Memory B cell (primary cell): ENCODE data around the gene NCAN.

Source experiments
- ATAC-seq: fragments of 150-1000 bp; cut with Tn5 transposase; 2 replicates; pipeline ENCODE4 v1.10.0; 2021; ENCODE audit warnings: low read depth, mild to moderate bottlenecking, moderate library complexity
- DNase-seq, 2 donors: peaks; one replicate each; pipeline ENCODE4 v3.0.0; 2022; ENCODE audit warnings: low spot score in 2 of 2
- H3K27ac Mint-ChIP-seq: one replicate; pipeline ENCODE4 v1.8.0; 2022; ENCODE audit warnings: mild to moderate bottlenecking, moderate library complexity, mixed read lengths
- H3K27me3 Mint-ChIP-seq: one replicate; pipeline ENCODE4 v1.8.0; 2022; ENCODE audit warnings: mixed read lengths
- H3K36me3 Mint-ChIP-seq: one replicate; pipeline ENCODE4 v1.8.0; 2022; ENCODE audit warnings: mild to moderate bottlenecking, mixed read lengths
- H3K4me1 Mint-ChIP-seq: one replicate; pipeline ENCODE4 v1.8.0; 2022; ENCODE audit warnings: mixed read lengths
- H3K4me3 Mint-ChIP-seq: one replicate; pipeline ENCODE4 v1.8.0; 2022; ENCODE audit warnings: mild to moderate bottlenecking, moderate library complexity, mixed read lengths
- H3K9me3 Mint-ChIP-seq: one replicate; pipeline ENCODE4 v1.8.0; 2022; ENCODE audit warnings: mixed read lengths

NCAN gene

GRCh38 chr19:19280561-19280960 is 68.8 kb downstream of the NCAN start:
- Mint-ChIP-seq H3K9me3 (no peaks in the 10 kb centered on the region), H3K4me1 (no peaks in the 10 kb centered on the region), H3K27ac (no peak overlapping the region), H3K4me3 (no peak overlapping the region), H3K27me3 (peaks cover 2% of the 10 kb centered on the region), H3K36me3 (peaks cover 49% of the 10 kb centered on the region)
- ATAC-seq (no peak), DNase-seq (no peak)

- DNase-seq: no peak
- peaks cover 47% of the 10 kb centered on the region for H3K36me3 Mint-ChIP-seq
- no peaks in the 10 kb centered on the region for H3K9me3 Mint-ChIP-seq
- no peak for ATAC-seq
- H3K4me1 Mint-ChIP-seq: no peaks in the 10 kb centered on the region
- no peak overlapping the region for H3K4me3 Mint-ChIP-seq
- H3K27me3 Mint-ChIP-seq: no peaks in the 10 kb centered on the region
- H3K27ac Mint-ChIP-seq: no peak overlapping the region
These were observed 73.9 kb downstream of the NCAN start for GRCh38 chr19:19285686-19286085.

GRCh38 chr19:19292607-19293006 is 80.8 kb downstream of the NCAN start:
- Mint-ChIP-seq H3K27ac (no peak overlapping the region), H3K36me3 (peaks cover 44% of the 10 kb centered on the region), H3K4me3 (no peak overlapping the region), H3K27me3 (no peaks in the 10 kb centered on the region), H3K4me1 (no peaks in the 10 kb centered on the region), H3K9me3 (no peaks in the 10 kb centered on the region)
- DNase-seq (no peak), ATAC-seq (no peak)

GRCh38 chr19:19294914-19295313 is 83.2 kb downstream of the NCAN start:
- Mint-ChIP-seq H3K9me3 (no peaks in the 10 kb centered on the region), H3K27me3 (no peaks in the 10 kb centered on the region), H3K4me3 (no peak overlapping the region), H3K36me3 (peaks cover 38% of the 10 kb centered on the region), H3K27ac (no peak overlapping the region), H3K4me1 (no peaks in the 10 kb centered on the region)
- ATAC-seq (no peak), DNase-seq (no peak)

- Mint-ChIP-seq H3K9me3 (no peaks in the 10 kb centered on the region), H3K4me1 (no peaks in the 10 kb centered on the region), H3K36me3 (peaks cover 31% of the 10 kb centered on the region), H3K27ac (no peak overlapping the region), H3K27me3 (no peaks in the 10 kb centered on the region), H3K4me3 (no peak overlapping the region)
- no peak for ATAC-seq
- DNase-seq: no peak
These were observed 85.4 kb downstream of the NCAN start for GRCh38 chr19:19296953-19297689.

GRCh38 chr19:19297759-19298158 is 86.0 kb downstream of the NCAN start:
- Mint-ChIP-seq H3K27me3 (no peaks in the 10 kb centered on the region), H3K36me3 (peaks cover 26% of the 10 kb centered on the region), H3K4me3 (no peak overlapping the region), H3K27ac (no peak overlapping the region), H3K4me1 (no peaks in the 10 kb centered on the region), H3K9me3 (no peaks in the 10 kb centered on the region)
- ATAC-seq (no peak), DNase-seq (no peak)

GRCh38 chr19:19300613-19301012 is 88.9 kb downstream of the NCAN start:
- Mint-ChIP-seq H3K9me3 (no peaks in the 10 kb centered on the region), H3K36me3 (peaks cover 24% of the 10 kb centered on the region), H3K27ac (no peak overlapping the region), H3K27me3 (no peaks in the 10 kb centered on the region), H3K4me1 (no peaks in the 10 kb centered on the region), H3K4me3 (no peak overlapping the region)
- ATAC-seq (no peak), DNase-seq (no peak)
